HG03280 (cell line): Measurements from ENCODE around the gene KRT4.
"Not testable (repeated sequence)": the region's sequence is repeated elsewhere in the genome, so short reads cannot be mapped to it uniquely, and the experiment has no call there.

Experiments
- ATAC-seq: cut with Tn5 transposase; IDR thresholded peaks from one replicate; pipeline ENCODE4 v1.9.1; 2021; ENCODE audit warnings: mild to moderate bottlenecking, moderate library complexity; ENCODE audit not compliant: unreplicated experiment

The KRT4 gene

DNA sequence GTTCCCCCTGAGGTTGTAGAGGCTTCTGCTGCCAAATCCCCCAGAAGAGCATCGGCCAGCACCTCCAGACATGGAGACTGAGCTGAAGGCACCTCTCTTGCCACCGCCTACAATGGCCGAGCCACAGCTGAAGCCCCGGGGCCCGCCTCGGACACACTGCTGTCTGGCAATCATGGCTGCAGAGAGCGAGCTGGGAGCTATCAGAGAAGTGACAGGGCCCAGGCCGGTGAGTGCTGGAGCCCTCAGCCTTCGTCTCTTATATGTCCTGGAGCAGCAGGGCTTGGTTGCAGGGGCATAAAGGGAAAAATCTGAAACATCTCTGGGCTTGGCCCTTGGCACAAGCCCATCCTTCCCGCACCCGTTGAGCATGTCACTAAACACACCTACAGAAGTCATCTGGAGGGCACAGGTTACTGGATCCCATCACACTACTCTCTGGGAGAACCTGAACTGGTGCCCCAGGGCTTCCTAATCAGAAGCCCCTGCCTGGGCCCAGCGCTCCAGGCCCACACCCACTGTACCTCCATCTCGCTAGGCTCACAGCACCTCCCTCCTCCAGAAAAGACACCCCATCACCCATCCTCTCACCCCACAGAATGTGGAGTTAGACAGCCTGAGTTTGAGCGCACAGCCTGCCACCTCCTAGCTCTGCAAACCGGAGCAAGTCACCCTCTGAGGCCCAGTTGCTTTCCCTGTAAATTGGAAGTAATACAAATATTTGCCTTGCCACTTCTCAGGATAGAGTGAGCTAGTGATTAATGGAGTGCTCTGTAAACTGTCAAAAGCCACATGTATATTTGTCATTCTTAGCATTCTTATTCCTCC lies at the start of gene KRT4:
KRT4 (minus strand) TSS at position 232 of the 825 bp plus-strand sequence; CDS start at position 174, 58 bp downstream.
- no peak for ATAC-seq

DNA sequence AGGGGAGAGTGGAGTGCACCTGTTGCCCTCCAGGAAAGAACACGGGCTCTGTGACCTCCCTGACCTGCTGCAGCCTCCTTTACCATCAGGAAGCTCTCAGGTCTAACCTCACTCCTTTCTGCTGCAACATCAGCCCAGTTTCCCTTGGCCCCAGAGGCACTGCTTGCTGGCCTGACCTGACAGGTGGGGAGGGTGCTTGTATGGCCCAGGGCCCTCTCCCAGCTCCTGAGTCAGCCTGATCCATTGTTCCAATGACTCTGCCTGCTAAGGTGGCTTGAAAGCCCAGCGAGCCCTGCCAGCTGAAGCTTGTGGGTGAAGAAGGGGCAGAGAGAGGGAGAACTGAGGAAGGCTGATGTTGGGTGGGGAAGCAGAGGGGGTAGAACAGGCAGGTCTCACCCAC lies 48.1 kb upstream of the KRT4 start:
- ATAC-seq, result no peak

DNA sequence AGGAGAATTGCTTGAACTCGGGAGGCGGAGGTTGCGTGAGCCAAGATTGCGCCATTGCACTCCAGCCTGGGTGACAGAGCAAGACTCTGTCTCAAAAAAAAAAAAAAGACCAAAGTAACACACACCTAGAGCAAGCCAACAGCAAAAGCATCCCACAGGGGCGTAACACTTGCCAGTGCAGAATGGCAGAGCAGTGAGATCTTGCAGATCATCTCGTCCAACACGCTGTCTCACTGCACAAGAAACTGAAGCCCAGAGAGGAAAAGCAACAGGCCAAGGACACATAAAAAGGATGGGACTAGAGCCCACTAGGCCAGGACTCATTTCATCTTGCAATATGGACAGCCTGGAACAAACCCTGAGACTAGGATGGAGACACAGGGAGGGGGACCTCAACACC lies 47.6 kb upstream of the KRT4 start:
- no peak for ATAC-seq

DNA sequence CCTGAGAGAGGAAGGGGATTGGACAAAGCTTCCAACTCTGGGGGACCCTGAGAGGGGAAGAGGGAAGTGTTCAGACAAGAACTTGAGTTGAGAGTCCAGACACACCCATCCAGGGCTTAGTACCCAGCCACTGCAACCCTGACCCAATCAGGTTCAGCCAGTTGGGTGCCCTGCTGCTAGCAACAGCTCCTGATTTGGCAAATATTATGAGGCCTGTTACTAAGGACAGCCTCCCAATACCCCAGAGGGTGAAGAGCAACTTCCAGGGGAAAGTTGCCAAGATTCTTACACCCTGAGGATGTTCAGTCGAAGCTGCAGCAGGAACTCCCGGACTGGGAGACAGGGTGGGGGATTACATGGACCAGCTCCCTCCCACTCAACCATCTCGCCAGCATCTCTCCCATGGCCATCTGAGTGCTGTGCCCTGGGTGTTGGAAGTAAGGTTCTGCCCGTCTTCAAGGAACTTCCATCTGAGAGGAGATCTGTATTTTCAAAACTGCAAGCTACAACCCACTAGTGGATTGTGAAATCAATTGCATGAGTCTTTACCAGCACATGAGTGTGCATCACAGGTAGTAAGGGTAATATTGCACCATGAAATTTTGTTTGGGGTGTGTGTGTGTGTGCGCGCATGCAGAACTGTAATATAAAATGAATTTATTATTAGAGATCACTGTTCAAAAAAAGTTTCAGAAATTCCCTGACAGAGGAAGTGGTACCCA lies 46.3 kb upstream of the KRT4 start:
- ATAC-seq, result no peak

DNA sequence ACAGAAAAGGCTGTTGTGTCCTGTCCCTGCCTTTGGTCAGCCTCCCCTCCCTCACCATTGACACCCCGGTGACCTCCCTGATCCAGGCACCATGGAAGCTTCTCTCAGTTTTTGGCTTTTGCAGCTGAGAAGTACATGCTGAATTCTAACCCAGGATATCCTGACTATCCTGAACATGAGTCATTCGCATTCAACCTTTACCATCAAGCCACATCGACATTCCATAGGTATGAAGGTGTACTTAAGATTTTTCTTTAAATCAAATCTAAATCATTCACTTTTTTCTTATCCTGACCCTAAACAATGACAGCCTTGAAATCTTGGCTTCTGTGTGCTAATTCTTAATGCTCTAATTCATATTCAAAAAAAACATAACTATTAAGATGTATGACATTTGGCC lies 43.6 kb upstream of the KRT4 start:
- no peak for ATAC-seq

DNA sequence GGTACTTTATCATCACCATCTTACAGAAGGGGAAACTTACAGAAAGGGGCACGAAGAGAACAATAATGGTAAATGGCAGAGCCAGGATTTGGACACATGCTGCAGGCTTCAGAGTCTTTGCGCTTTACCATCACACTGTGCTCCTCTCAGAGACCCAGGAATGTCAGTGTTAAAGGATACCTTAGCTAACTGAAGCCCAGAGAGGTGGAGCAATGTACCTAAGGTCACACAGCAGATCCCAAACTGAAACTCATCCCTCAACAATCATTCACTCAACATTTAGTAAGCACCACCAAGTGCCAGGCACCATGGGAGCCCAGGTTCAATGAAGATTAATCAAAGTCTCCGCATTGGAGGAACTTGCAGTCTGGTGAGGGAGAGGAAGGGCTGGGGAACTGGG lies 42.9 kb upstream of the KRT4 start:
- ATAC-seq, result no peak

DNA sequence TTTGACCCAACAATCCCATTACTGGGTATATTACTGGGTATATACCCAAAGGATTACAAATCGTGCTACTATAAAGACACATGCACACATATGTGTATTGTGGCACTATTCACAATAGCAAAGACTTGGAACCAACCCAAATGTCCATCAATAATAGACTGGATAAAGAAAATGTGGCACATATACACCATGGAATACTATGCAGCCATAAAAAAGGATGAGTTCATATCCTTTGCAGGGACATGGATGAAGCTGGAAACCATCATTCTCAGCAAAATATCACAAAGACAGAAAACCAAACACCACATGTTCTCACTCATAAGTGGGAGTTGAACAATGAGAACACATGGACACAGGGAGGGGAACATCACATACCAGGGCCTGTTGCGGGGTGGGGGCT lies 42.2 kb upstream of the KRT4 start:
- ATAC-seq, result not testable (repeated sequence)

DNA sequence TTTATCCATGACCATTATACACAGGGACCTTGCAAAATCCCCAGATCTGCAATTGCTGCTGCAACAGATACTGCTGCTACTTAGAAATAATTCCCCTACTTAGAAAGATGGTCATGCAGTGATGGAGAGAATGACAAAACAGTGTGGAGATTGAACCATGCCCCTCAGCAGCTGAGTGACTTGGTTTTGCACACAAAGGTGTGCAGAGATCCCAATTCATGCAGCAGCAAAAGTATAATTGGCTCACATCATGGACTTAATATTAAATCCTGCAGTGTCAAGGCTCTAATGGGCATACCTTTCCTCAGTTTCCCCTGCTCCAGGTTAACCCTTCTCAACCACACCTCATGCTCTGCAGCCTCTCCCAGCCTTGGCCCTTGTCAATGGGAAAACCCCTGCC lies 37.9 kb upstream of the KRT4 start:
- no peak for ATAC-seq

DNA sequence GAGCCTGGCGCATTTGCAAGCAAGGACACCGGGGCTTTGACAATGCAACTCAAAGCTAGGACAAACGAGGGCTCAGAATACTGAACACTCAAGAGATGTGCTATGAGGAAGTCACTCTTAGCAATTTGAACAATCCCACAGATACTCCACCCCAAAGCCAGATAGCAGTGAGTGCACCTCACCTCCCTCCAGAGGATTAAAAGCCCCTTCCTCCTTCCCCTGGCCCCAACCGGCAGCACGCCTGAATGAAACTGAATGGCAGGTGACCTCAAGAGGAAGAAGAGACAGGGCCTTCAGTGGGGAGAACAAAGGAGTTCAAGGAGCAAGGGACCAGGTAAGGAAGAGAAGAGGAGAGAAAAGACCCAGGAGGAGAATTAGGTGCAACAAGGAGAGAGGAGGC lies 36.8 kb upstream of the KRT4 start:
- no peak for ATAC-seq

DNA sequence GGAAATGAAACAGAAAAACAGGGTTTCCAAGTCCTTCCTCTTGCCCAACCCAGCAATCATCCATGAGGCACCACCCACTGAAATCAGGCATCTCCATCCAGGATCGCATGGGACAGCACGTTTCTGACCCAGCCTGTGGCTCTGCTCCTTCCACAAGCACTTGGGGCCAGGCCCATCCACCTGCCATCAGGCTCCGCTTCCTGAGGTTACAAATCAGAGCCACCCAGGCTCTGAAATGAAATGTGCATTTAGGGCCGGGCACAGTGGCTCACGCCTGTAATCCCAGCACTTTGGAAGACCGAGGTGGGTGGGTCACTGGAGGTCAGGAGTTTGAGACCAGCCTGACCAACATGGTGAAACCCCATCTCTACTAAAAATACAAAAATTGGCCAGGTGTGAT lies 35.6 kb upstream of the KRT4 start:
- ATAC-seq, result no peak

DNA sequence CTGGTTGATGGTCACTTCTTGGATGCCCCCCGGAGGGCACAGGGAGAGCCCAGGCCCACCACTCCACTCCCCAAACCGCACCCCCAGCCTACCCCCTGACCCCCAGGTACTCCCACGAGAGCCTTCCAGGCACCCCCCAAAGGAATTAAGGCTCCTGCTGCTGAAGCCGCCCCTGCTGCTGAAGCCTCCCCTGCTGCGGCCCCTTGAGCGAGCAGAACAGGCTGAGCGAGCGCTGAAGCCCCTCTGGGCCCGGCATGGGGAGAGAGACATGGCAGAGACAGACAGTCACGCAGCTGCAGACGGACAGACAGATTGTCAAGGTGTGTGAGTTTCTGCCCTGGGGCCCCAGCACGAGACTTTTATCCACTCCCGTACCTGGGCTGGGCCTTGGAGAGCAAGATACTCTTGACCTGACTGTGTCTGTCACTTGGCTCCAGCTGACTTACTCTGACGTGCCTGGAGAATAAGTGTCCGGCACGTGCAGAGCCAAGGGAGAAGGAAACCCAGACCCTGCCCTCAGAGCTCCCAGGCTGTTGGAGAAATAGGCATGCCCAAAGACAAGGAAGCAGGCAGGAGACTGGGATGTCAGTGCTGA lies 34.8 kb upstream of the KRT4 start, which contains the start of gene KRT78:
KRT78 (minus strand) TSS at position 334 of the 595 bp plus-strand sequence; CDS start at position 270, 64 bp downstream.
- ATAC-seq, result no peak

DNA sequence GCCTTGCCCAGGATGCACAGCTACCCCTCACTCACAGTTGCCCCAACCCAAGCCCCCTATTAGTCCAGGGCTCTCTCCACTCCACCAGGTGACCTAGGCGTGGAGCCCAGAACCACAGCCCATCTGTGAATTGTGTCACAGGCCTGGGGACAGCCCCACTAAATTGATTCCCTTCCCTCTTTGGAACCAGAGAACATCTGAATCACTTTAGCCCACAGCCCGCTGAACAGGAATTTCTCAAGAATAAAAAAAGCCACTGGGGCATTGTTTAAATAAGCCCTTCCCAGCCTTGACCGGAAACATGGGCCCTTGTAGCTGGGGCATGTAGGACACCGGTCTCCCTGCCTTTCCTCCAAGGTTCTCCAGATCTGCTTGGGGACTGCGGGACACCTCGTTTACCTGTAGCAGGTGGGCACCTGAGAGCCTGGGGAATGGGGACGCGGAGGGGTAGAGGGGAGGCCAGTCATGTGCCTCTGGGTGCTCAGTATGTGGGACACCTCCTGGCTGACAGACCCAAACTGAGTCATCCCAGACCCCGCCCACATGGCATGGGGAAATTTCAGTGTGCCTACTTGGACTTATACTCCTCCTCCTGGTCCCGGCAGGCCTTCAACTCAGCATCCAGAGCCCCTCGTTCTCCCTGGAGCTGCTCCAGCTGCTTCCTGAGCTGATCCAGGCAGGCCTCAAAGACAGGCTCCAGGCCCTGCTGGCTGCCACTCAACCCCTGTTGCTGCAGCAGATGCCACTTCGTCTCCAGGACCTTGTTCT lies 33.6 kb upstream of the KRT4 start:
- no peak for ATAC-seq

DNA sequence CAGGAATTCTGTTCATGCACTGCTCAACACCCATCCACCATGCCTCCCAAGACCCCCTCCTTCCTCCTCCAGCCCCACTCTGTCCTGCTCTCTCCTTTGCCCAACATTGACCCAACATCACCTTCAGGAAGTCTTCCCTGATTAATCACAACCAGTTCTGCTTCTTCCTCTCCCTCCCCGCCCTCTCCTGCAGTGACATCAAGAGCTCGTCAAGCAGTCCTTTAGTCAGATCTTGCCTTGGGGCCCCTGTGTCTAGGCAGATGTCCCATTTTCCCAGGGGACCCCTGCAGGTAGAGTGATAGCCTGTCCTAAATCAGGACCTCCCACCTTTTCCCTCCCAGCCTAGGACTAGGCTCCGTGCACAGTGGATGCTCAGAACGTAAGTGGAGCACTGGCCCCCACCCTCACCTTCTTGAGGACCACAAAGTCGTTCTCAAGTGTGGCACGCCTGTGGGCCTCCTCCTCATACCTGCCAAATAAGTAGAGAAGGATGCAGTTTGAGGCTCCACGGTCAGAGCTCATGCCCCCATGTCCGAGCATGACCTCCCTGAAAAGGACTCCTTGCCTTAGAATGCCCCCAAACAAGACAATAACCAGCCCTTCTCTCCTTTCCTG lies 32.5 kb upstream of the KRT4 start:
- ATAC-seq, result no peak

DNA sequence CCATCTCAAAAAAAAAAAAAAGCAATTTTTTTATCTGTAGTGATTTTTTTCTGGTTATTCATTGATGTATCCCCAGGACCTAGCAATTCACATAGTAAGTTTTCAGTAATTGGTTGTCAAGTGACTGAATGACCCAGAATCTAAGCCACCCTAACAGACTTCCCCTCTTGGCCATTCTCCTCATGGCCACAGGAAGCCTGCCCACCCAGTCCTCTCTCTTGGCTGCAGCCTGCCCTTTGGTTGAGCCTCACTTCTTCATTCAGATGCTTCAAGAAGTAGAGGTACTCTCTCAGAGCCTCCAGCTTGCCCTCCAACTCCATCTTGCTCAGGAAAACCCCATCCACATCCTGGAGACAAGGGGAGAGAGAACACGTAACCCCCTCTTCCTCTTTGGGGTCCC lies 32.0 kb upstream of the KRT4 start:
- no peak for ATAC-seq

DNA sequence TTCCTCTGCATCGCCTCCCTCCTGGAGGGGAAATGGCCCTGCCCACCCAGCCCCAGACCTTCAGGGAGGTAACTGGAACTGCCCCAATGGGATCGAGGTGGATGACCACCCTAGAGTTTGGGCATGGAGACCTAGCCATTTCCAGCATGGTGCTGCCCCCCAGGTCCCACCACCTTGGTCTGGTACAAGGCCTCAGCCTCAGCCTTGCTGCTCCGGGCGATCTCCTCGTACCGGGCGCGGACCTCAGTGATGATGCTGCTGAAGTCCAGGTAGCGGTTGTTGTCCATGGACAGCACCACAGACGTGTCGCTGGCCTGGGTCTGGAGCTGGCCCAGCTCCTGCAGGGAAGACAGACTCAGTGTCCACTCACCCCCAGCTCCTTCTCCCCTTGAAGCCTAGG lies 30.5 kb upstream of the KRT4 start:
- ATAC-seq, result no peak

DNA sequence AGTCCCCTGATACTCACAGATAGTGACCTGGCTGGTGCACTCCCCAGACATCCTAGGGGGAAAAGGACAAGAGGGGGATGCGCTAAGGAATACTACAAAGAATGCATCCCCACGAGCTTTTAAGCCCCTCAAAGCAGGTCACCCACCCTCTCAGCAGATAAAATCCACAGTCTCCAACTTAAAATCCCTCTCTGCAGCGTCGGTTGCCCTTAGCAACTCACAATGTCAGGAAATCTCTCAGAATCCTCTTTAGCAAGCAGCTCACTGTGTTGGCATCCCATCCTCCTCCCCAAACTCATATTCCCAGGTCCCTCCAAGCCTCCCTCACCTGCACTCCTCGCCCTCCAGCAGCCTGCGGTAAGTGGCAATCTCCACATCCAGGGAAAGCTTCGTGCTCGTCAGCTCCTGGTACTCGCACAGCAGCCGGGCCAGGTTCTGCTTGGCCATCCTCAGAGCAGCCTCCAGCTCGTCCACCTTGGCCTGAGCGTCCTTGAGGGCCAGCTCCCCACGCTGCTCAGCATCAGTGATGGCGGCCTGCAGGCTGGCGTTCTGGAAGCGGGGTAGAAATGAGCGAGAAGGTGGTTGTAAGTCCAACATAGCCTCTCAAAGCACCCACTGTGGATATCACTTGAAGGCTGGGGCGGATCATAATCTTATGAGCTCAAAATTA lies 25.7 kb upstream of the KRT4 start:
- ATAC-seq, result no peak

DNA sequence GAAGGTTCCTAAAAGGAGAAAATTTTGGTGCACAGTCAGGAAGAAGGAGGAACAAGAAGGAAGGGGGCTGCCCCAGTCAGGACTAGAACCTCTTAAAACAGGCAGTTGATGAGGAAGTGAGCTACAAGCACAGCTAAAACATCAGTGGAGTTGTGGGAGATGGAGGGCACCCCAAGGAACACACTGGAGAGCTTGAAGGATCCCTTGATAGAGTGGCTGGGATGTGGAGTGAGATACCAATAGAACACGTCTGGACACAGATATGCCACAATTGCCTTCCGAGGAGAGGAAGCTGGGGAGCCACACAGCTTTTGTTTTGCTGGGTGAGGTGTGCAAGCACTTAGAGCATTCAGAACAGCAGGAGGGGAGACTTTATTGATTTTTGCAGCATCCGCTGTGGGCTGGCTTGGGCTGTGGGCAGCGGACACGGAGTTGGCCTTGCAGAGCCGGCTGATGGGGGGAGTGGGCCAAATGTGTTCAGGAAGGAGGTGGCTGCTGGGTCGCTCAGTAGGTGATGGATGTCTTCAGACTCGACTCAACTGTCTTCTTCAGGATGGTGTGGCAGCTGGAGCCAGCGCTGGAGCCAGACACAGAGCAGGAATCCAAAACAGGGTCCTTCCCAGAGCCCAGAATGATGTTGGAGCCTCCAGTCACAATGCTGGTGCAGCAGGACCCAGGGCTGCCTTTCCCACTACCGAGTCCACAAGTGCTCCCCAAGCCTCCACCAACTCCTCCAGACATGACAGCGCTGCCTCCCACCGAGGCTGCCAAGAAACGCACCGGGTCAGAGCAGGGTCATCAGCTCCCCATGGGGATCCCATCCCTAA lies 24.9 kb upstream of the KRT4 start:
- no peak for ATAC-seq

DNA sequence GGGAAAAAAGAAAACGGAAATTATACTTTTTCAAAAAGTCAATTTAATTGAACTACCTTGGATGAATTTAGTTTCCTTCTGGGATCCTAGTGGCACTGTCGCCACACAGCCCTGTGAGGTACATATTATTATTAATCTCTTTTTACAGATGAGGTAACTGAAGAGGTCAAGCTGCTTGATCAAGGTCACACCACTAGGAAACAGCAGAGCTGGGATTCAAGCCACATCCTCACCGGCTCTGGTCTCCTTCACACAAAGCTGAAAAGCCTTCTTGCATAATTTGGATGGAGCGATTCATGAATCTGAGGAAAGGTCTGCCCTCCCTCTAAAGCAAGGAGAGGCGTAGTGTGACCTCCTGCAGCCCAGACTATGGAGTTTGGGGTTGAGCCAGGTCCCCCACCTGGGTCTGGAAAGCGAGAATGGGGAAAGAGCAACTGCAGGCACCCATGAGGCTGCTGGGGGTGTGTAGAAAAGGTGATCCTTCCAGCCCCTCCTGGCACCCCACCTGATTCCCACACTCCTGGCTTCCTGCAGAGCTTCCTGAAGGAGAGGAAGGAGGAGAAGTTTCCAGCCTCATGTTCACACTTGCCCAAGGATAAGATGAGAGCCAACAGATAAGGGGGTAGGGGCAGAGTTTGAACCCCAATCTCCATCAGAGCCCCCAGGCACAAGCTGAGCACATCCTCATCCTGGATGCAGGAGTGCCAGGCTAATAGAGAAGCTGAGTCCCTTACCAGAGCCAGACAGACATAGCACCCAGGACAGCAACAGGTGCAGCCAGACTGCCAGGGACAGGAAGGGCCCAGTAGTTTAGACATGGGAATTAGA lies 24.1 kb upstream of the KRT4 start:
- ATAC-seq, result no peak

DNA sequence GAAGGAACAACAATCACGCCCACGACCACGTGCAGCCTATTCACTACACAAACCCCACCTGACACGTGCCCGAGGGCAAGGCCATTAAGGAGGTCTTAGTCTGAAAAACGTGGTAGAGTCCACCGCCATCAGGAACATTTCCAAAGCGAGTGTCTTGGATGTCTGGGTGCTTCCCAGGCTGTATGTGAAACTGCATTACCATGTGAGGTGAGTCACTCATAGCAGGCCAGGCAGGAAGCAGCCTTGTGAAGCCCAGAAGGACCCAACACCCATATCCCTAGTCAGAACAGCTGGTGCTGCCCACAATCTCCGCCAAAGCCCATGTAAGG lies 23.5 kb upstream of the KRT4 start:
- no peak for ATAC-seq
